HepG2 (cell line): ENCODE results near the gene CLIC3. TPM values are rescaled to one million over a fixed set of nuclear protein-coding genes. Genes with fewer than 3 reads are reported as not detected.

ENCODE experiments used
- AHDC1 ChIP-seq: sonication (generic); formaldehyde crosslinking; IDR thresholded peaks from 2 replicates; pipeline ENCODE4 v1.5.1; 2020; ENCODE audit warnings: mild to moderate bottlenecking, missing genetic modification reagents, borderline replicate concordance
- BCL3 ChIP-seq: sonication (generic); formaldehyde crosslinking; IDR thresholded peaks from 2 replicates; pipeline ENCODE4 v1.5.1; 2020; ENCODE audit warnings: mild to moderate bottlenecking, missing genetic modification reagents, moderate library complexity
- ELK4 ChIP-seq: sonication (generic); formaldehyde crosslinking; IDR thresholded peaks from 2 replicates; pipeline ENCODE4 v1.9.0; 2021; ENCODE audit warnings: missing genetic modification reagents, borderline replicate concordance
- ETV6 ChIP-seq: sonication (generic); formaldehyde crosslinking; conservative IDR thresholded peaks from 2 replicates; pipeline ENCODE4 v1.4.0; 2020; ENCODE audit warnings: missing genetic modification reagents
- IKZF4 ChIP-seq: sonication (generic); formaldehyde crosslinking; IDR thresholded peaks from 2 replicates; pipeline ENCODE4 v1.5.1; 2020; ENCODE audit warnings: borderline replicate concordance, mild to moderate bottlenecking, low read depth, missing genetic modification reagents; ENCODE audit errors: not compliant biosample characterization
- KDM3A ChIP-seq: IDR thresholded peaks from 2 replicates; pipeline ENCODE4 v1.6.1; 2018; ENCODE audit warnings: low read depth, missing compliant biosample characterization
- MLX ChIP-seq: IDR thresholded peaks from 2 replicates; pipeline ENCODE4 v1.6.1; 2016
- PRDM10 ChIP-seq: sonication (generic); formaldehyde crosslinking; IDR thresholded peaks from 2 replicates; pipeline ENCODE4 v1.4.0; 2020; ENCODE audit warnings: low read depth, missing genetic modification reagents
- ZNF629 ChIP-seq: sonication (generic); formaldehyde crosslinking; conservative IDR thresholded peaks from 2 replicates; pipeline ENCODE4 v1.5.0; 2020; ENCODE audit warnings: missing genetic modification reagents
- ZNF660 ChIP-seq: sonication (generic); formaldehyde crosslinking; IDR thresholded peaks from 2 replicates; pipeline ENCODE4 v1.5.1; 2020; ENCODE audit warnings: mild to moderate bottlenecking, low read depth, missing genetic modification reagents, borderline replicate concordance
- ZNF746 ChIP-seq: sonication (generic); formaldehyde crosslinking; IDR thresholded peaks from 2 replicates; pipeline ENCODE4 v1.8.0; 2022; ENCODE audit warnings: mild to moderate bottlenecking, missing genetic modification reagents
- ZSCAN22 ChIP-seq: sonication (generic); formaldehyde crosslinking; IDR thresholded peaks from 2 replicates; pipeline ENCODE4 v1.4.0; 2020; ENCODE audit warnings: mild to moderate bottlenecking, missing genetic modification reagents
- polyA plus RNA-seq, 8 experiments: library from polyadenylated mRNA; depleted of rRNA in 3 of 8; stranded (reverse) in 7 of 8; unstranded in 1 of 8; fragments of >200 nt; fragmentation: Illumina TruSeq in 4 of 8; extraction: Trizol in 4 of 8; gene quantifications; 2 replicates each; pipeline versions ENCODE4 v1.2.1 to v1.2.3, GENCODE V29; 2011 to 2016; ENCODE audit warnings: low read depth in 4 of 8, missing spikeins in 1 of 8, mixed read lengths in 1 of 8; ENCODE audit not compliant: insufficient read depth in 1 of 8
- total RNA-seq, 5 experiments: library from RNA; depleted of rRNA; stranded (reverse); fragments of >200 nt; fragmentation: Illumina TruSeq; extraction: Trizol; gene quantifications; 2 replicates each; pipeline ENCODE4 v1.2.3, GENCODE V29; 2016; ENCODE audit warnings: low read depth in 1 of 5

Gene CLIC3
- total and polyA plus RNA-seq, 2 of the 13 experiments (the other 11 are each of a cell fraction or from before 2014, with no cell fraction given): 0.51 to 1.5 TPM

GRCh38 chr9:136949817-136950655 is 46.3 kb downstream of the CLIC3 start (continued):
- TF ChIP-seq ZSCAN22 (no peak), ZNF746 (CRISPR knock-in tag) (no peak), IKZF4 (CRISPR knock-in tag) (peak; percentile 33), PRDM10 (CRISPR knock-in tag) (peak; percentile 69), BCL3 (CRISPR knock-in tag) (peak; percentile 87; the same call in 1 of the 2 replicates), ELK4 (no peak), ETV6 (CRISPR knock-in tag) (0 out of 2 replicates have a peak, but pooled peaks have one; percentile 6), KDM3A (CRISPR knock-in tag) (no peak), AHDC1 (CRISPR knock-in tag) (no peak; the same call in 1 of the 2 replicates), ZNF629 (CRISPR knock-in tag) (no peak), MLX (CRISPR knock-in tag) (no peak), ZNF660 (no peak)
